ENCODE measurements around the gene PLA2G15. TPM values are rescaled to one million over a fixed set of nuclear protein-coding genes. Genes with fewer than 3 reads are reported as not detected.
A peak's percentile ranks its signal among the peaks of the same experiment; 100 is the strongest.

Gene PLA2G15
- total RNA-seq, 1 experiment from 2014 or later, result 4.6 TPM

GRCh38 chr16:68216240-68216639, 28.9 kb upstream of the PLA2G15 start:
- POLR2A ChIA-PET, result interaction anchor here (1.0 to 1.1 kb wide), 2 partner anchors 12 to 170 kb away, joined by 3 read pairs; no protein-coding TSS in a partner anchor
- intact Hi-C loops (cut with micrococcal nuclease), result no loop called here
- peaks cover 12% of the 10 kb centered on the region for H3K36me3 Mint-ChIP-seq (ENCODE audit: insufficient read depth, unreplicated experiment)
- no peaks in the 10 kb centered on the region for H3K27me3 Mint-ChIP-seq (ENCODE audit: insufficient read depth, unreplicated experiment)
- H3K27ac Mint-ChIP-seq (ENCODE audit: low read depth, unreplicated experiment), result no peak overlapping the region
- no peak overlapping the region for H3K4me3 Mint-ChIP-seq (ENCODE audit: unreplicated experiment)
- H3K4me1 Mint-ChIP-seq (ENCODE audit: insufficient read depth, unreplicated experiment), result no peaks in the 10 kb centered on the region
- TF ChIP-seq, protein P1, sequence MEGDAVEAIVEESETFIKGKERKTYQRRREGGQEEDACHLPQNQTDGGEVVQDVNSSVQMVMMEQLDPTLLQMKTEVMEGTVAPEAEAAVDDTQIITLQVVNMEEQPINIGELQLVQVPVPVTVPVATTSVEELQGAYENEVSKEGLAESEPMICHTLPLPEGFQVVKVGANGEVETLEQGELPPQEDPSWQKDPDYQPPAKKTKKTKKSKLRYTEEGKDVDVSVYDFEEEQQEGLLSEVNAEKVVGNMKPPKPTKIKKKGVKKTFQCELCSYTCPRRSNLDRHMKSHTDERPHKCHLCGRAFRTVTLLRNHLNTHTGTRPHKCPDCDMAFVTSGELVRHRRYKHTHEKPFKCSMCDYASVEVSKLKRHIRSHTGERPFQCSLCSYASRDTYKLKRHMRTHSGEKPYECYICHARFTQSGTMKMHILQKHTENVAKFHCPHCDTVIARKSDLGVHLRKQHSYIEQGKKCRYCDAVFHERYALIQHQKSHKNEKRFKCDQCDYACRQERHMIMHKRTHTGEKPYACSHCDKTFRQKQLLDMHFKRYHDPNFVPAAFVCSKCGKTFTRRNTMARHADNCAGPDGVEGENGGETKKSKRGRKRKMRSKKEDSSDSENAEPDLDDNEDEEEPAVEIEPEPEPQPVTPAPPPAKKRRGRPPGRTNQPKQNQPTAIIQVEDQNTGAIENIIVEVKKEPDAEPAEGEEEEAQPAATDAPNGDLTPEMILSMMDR (IDR thresholded peaks at IDR 0.05; ENCODE audit: unreplicated experiment), result no peak
- H3K9me3 Mint-ChIP-seq (ENCODE audit: unreplicated experiment), result no peaks in the 10 kb centered on the region
- no TSS peak for BruUV-seq (replicated peaks)
- no peak for DNase-seq (ENCODE audit: unreplicated experiment)
- CTCF ChIA-PET, result interaction anchor here (0.8 to 1.0 kb wide), 2 partner anchors 10 to 12 kb away, joined by 3 to 4 read pairs; no protein-coding TSS in a partner anchor

DNA sequence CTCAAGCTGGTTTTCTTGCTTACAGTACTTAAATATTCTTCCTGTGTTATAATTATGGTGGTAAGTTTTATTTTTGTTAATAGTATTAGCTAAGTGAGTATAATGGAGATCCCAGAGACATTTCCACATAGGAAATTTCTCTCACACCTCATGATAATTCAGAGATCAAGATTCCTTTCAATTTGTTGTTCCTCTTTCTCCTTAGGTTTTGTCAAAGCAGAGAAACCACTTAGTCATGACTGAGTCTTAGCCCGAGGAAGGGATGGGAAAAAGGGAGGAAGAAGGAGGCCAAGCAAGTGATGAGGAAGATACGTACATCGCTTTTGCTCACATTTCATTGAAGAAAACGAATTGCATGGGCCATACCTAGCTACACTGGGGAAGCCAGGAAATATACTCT, 27.7 kb upstream of the PLA2G15 start:
- ChIA-PET CTCF (interaction anchor here (0.9 to 1.0 kb wide), 2 partner anchors 12 to 111 kb away, joined by 3 to 7 read pairs; no protein-coding TSS in a partner anchor), POLR2A (interaction anchor here (1.4 kb wide), 1 partner anchor 131 kb away, joined by 3 read pairs; no protein-coding TSS in a partner anchor)
- H3K27ac Mint-ChIP-seq (ENCODE audit: low read depth, unreplicated experiment), result peak overlapping the region; percentile 23
- no peaks in the 10 kb centered on the region for H3K4me1 Mint-ChIP-seq (ENCODE audit: insufficient read depth, unreplicated experiment)
- TF ChIP-seq, protein P1 (IDR thresholded peaks at IDR 0.05; ENCODE audit: unreplicated experiment), result no peak
- intact Hi-C loops (cut with micrococcal nuclease), result no loop called here
- no peak for DNase-seq (ENCODE audit: unreplicated experiment)
- no peaks in the 10 kb centered on the region for H3K27me3 Mint-ChIP-seq (ENCODE audit: insufficient read depth, unreplicated experiment)
- H3K4me3 Mint-ChIP-seq (ENCODE audit: unreplicated experiment), result no peak overlapping the region
- BruUV-seq (replicated peaks), result no TSS peak
- no peaks in the 10 kb centered on the region for H3K9me3 Mint-ChIP-seq (ENCODE audit: unreplicated experiment)
- H3K36me3 Mint-ChIP-seq (ENCODE audit: insufficient read depth, unreplicated experiment), result peaks cover 12% of the 10 kb centered on the region

DNA sequence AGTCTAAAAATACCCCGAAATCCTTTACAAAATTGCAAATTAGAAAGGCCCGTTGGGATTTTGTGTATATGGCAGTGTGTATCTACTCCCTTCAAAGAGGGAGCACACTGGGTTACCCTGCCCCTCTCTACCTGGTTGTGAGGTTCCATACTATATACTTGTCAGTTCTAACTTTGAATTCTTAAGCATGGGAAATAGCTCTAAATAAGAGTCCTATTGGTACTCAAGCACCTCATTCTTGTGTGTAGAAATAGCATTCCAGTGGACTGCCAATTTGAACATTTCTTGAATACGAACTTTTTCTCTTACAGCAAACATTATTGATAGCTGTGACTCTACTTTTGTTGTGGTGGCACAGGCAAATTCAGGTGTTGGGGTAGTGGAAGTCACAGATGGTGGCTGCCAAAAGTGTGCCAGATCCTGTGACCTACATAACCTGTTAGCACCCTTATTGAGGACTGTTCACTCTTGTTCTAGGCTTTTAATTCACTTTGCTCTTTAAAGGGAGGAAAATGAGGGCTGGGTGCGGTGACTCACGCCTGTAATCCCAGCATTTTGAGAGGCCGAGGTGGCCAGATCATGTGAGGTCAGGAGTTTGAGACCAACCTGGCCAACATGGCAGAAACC, 25.3 kb upstream of the PLA2G15 start:
- ChIA-PET POLR2A (interaction anchor here (0.8 to 2.0 kb wide), 3 partner anchors 14 to 17 kb away, joined by 3 to 5 read pairs (median 4); no protein-coding TSS in a partner anchor), CTCF (interaction anchor here (0.6 to 1.9 kb wide), 4 partner anchors 9 to 126 kb away, joined by 3 to 5 read pairs (median 3); no protein-coding TSS in a partner anchor)
- H3K36me3 Mint-ChIP-seq (ENCODE audit: insufficient read depth, unreplicated experiment), result peaks cover 12% of the 10 kb centered on the region
- H3K9me3 Mint-ChIP-seq (ENCODE audit: unreplicated experiment), result no peaks in the 10 kb centered on the region
- TF ChIP-seq, protein P1 (IDR thresholded peaks at IDR 0.05; ENCODE audit: unreplicated experiment), result no peak
- BruUV-seq (replicated peaks), result no TSS peak
- no peak overlapping the region for H3K27ac Mint-ChIP-seq (ENCODE audit: low read depth, unreplicated experiment)
- no peaks in the 10 kb centered on the region for H3K27me3 Mint-ChIP-seq (ENCODE audit: insufficient read depth, unreplicated experiment)
- DNase-seq (ENCODE audit: unreplicated experiment), result no peak
- intact Hi-C loops (cut with micrococcal nuclease), result no loop called here
- no peaks in the 10 kb centered on the region for H3K4me1 Mint-ChIP-seq (ENCODE audit: insufficient read depth, unreplicated experiment)
- no peak overlapping the region for H3K4me3 Mint-ChIP-seq (ENCODE audit: unreplicated experiment)

- BruUV-seq (replicated peaks), result no TSS peak
- no peak for DNase-seq (ENCODE audit: unreplicated experiment)
- intact Hi-C loops (cut with micrococcal nuclease), result no loop called here
- ChIA-PET POLR2A (no interaction called here), CTCF (interaction anchor here (0.6 kb wide), 1 partner anchor 106 kb away, joined by 3 read pairs; no protein-coding TSS in a partner anchor)
- no peaks in the 10 kb centered on the region for H3K9me3 Mint-ChIP-seq (ENCODE audit: unreplicated experiment)
- no peaks in the 10 kb centered on the region for H3K4me1 Mint-ChIP-seq (ENCODE audit: insufficient read depth, unreplicated experiment)
- TF ChIP-seq, protein P1 (IDR thresholded peaks at IDR 0.05; ENCODE audit: unreplicated experiment), result no peak
- no peaks in the 10 kb centered on the region for H3K27me3 Mint-ChIP-seq (ENCODE audit: insufficient read depth, unreplicated experiment)
- H3K27ac Mint-ChIP-seq (ENCODE audit: low read depth, unreplicated experiment), result no peak overlapping the region
- H3K4me3 Mint-ChIP-seq (ENCODE audit: unreplicated experiment), result no peak overlapping the region
- peaks cover 13% of the 10 kb centered on the region for H3K36me3 Mint-ChIP-seq (ENCODE audit: insufficient read depth, unreplicated experiment)
Measured at GRCh38 chr16:68223072-68223471, 22.1 kb upstream of the PLA2G15 start.

All from MCF 10A (cell line).